ENCODE results near the gene GPD1L.

GPD1L gene

DNA sequence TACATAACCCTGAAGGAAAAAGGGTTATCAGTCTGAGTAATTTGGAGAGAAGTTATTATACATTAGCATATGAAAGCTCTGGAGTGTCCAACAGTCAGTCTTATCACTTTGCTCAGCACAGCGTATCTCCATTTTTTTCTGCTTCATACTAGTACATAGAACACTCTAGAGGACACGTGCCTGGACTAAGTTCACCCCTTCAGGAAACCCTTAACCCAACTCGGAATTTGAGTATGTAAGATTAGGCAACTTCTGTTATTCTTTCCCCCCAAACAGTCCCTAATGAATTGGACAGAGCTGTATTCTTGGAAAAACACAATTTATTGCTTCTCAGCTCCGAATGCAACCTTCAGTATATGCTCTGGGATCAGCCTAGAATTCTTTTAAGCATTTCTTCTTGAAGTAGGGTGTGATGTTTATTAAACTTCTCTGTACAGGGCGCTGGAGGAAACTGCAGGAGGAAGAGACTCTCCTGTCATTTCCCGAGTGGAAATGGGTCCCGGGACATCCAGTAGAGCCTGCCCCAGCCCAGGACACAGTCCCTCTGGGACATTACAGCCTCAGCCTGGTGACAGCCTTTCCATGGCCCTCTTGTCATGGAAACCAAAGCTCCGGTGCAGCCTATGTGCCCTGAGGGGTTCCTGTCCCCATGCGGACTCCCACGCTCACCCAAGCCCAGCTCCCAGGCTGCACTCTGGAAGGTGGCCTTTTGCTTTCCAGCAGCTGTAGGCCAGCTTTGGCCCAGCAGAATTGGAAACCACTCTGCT, 94.8 kb downstream of the GPD1L start:
- DNase-seq: no peak
- no peak overlapping the region for H3K4me3 ChIP-seq
- peaks cover 0 to 3% of the 10 kb centered on the region in 2 donors for H3K27me3 ChIP-seq
- H3K4me1 ChIP-seq: peaks cover 0 to 6% (median 0%) of the 10 kb centered on the region in 4 donors
- TF ChIP-seq, protein P1, sequence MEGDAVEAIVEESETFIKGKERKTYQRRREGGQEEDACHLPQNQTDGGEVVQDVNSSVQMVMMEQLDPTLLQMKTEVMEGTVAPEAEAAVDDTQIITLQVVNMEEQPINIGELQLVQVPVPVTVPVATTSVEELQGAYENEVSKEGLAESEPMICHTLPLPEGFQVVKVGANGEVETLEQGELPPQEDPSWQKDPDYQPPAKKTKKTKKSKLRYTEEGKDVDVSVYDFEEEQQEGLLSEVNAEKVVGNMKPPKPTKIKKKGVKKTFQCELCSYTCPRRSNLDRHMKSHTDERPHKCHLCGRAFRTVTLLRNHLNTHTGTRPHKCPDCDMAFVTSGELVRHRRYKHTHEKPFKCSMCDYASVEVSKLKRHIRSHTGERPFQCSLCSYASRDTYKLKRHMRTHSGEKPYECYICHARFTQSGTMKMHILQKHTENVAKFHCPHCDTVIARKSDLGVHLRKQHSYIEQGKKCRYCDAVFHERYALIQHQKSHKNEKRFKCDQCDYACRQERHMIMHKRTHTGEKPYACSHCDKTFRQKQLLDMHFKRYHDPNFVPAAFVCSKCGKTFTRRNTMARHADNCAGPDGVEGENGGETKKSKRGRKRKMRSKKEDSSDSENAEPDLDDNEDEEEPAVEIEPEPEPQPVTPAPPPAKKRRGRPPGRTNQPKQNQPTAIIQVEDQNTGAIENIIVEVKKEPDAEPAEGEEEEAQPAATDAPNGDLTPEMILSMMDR (IDR thresholded peaks at IDR 0.05): no peak
- H3K36me3 ChIP-seq: no peaks in the 10 kb centered on the region
- no peaks in the 10 kb centered on the region for H3K9me3 ChIP-seq
- intact Hi-C loops (cut with DNase I; ENCODE audit: low total_unique reads): no loop called here
- no peak overlapping the region for H3K27ac ChIP-seq

DNA sequence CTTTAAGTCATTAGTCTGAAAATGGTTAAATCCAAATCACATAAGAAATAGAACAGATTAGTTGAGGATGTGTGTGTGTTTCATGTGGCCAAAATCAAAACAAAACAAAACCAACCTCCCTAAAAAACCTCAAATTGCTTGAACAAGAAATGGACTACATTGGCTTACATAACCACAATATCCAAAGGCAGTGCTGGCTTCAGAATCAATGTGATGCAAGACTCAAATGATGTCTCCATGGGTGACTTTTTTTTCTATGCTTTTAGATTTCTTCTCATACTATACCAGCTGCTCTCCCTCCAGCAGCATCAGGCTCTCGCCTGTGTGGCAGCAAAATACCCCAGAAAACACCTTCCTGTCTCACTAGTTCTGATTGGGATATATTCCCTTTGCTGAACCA, 96.1 kb downstream of the GPD1L start:
- H3K27me3 ChIP-seq: no peaks in the 10 kb centered on the region
- H3K4me1 ChIP-seq: peaks cover 0 to 6% (median 0%) of the 10 kb centered on the region in 4 donors
- TF ChIP-seq, protein P1 (IDR thresholded peaks at IDR 0.05): no peak
- H3K4me3 ChIP-seq: no peak overlapping the region
- H3K9me3 ChIP-seq: no peaks in the 10 kb centered on the region
- H3K27ac ChIP-seq: no peak overlapping the region
- intact Hi-C loops (cut with DNase I; ENCODE audit: low total_unique reads): no loop called here
- DNase-seq: no peak
- H3K36me3 ChIP-seq: no peaks in the 10 kb centered on the region

DNA sequence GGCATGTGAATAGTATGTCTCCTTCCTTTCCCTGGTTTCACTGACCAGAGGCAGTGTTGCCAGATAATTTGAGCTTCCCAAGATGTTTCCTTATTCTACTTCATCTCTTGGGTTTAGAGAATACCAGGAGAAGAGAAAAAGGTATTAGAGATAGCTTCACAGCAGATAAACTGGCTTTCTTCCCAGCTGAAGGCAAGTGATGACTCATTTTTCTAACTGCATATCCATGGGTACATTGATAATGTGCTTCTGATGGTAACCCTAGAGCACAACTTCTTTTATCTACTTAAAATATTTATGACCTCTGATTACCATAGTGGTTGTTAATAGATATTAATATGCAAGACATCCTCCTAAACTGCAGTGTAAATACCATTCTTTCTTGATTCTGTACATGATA, 97.4 kb downstream of the GPD1L start:
- intact Hi-C loops (cut with DNase I; ENCODE audit: low total_unique reads): no loop called here
- TF ChIP-seq, protein P1 (IDR thresholded peaks at IDR 0.05): no peak
- Histone ChIP-seq H3K27ac (no peak overlapping the region), H3K27me3 (no peaks in the 10 kb centered on the region), H3K4me3 (no peak overlapping the region), H3K9me3 (no peaks in the 10 kb centered on the region), H3K36me3 (no peaks in the 10 kb centered on the region), H3K4me1 (peaks cover 0 to 6% (median 0%) of the 10 kb centered on the region in 4 donors)
- no peak for DNase-seq

DNA sequence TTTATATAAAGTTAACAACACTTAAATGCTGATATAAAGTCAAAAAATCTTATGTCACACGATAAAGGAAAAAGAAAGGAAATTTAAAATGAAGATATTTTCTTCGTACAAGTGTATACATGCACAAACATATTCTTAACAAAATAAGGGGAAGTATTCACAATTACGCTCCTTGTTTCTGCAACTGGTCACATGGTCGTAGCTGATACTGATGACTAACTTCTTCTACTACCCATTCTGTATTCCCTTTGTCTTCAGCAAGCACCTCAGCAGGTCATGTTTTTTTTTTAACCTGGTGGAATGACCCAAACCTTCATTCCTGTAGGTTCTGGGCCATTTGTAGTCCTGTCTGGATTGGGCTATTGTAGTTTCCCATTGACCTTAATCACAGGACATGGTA, 102.0 kb downstream of the GPD1L start:
- Histone ChIP-seq H3K36me3 (no peaks in the 10 kb centered on the region), H3K4me3 (no peak overlapping the region), H3K4me1 (no peaks in the 10 kb centered on the region), H3K27me3 (no peaks in the 10 kb centered on the region), H3K9me3 (no peaks in the 10 kb centered on the region), H3K27ac (no peak overlapping the region)
- intact Hi-C loops (cut with DNase I; ENCODE audit: low total_unique reads): no loop called here
- DNase-seq: no peak
- TF ChIP-seq, protein P1 (IDR thresholded peaks at IDR 0.05): no peak

DNA sequence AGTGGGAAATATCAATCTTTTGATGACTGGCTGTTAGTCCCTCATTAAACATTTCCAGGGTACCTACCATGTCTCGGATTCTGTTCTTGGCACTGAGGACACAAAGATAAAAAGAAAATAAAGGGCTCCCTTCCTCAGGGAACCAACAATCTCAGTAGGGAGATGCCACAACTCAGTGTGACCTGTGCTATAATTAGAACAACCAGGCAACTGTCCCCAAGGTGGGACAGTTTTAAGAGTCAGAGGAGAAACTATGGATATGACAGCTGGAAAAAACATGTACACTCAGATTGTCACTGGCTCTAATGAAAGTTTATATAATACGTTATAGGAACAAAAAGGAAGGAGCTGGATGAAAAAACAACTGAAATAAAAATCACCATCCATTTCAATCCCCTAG, 108.8 kb downstream of the GPD1L start:
- H3K27ac ChIP-seq: no peak overlapping the region
- DNase-seq: no peak
- intact Hi-C loops (cut with DNase I; ENCODE audit: low total_unique reads): no loop called here
- H3K9me3 ChIP-seq: peaks cover 0 to 10% (median 6%) of the 10 kb centered on the region in 3 donors
- TF ChIP-seq, protein P1 (IDR thresholded peaks at IDR 0.05): no peak
- no peaks in the 10 kb centered on the region for H3K4me1 ChIP-seq
- peaks cover 0 to 3% of the 10 kb centered on the region in 2 donors for H3K27me3 ChIP-seq
- H3K36me3 ChIP-seq: no peaks in the 10 kb centered on the region
- no peak overlapping the region for H3K4me3 ChIP-seq

Data from tibial artery (tissue), 4 donors.